RWPE2 (cell line): ENCODE data around the gene TPRA1.

ENCODE experiments used
- ATAC-seq: fragments of 200-7000 bp; cut with Tn5 transposase; 3 replicates; pipeline ENCODE4 v1.9.1; 2021; ENCODE audit warnings: low read depth
- DNase-seq: peaks from one replicate; pipeline ENCODE4 v3.0.0-alpha.2; 2020; ENCODE audit warnings: low spot score
- H3K27ac ChIP-seq: fragments of 450-650 bp; 2 replicates; pipeline ENCODE4 v1.5.1; 2017; ENCODE audit warnings: mild to moderate bottlenecking; ENCODE audit not compliant: poor library complexity, severe bottlenecking
- H3K27me3 ChIP-seq: fragments of 250-450 bp; sonication (Bioruptor Pico); 2 replicates; pipeline ENCODE4 v1.5.1; 2021; ENCODE audit warnings: mild to moderate bottlenecking, moderate library complexity; ENCODE audit not compliant: insufficient read depth, poor library complexity, severe bottlenecking
- H3K36me3 ChIP-seq: fragments of 250-450 bp; sonication (Bioruptor Pico); 2 replicates; pipeline ENCODE4 v1.5.1; 2020; ENCODE audit warnings: low read depth, mild to moderate bottlenecking, moderate library complexity
- H3K4me1 ChIP-seq: fragments of 250-450 bp; sonication (Bioruptor Pico); 2 replicates; pipeline ENCODE4 v1.5.1; 2021; ENCODE audit warnings: mild to moderate bottlenecking, moderate library complexity; ENCODE audit not compliant: insufficient read depth, poor library complexity, severe bottlenecking
- H3K4me3 ChIP-seq: fragments of 250-450 bp; sonication (Bioruptor Pico); 2 replicates; pipeline ENCODE4 v1.5.1; 2021; ENCODE audit warnings: mild to moderate bottlenecking, moderate library complexity; ENCODE audit not compliant: severe bottlenecking
- H3K9me3 ChIP-seq: fragments of 250-450 bp; sonication (Bioruptor Pico); 2 replicates; pipeline ENCODE4 v1.5.1; 2021; ENCODE audit warnings: mild to moderate bottlenecking, moderate library complexity; ENCODE audit not compliant: severe bottlenecking
- TF ChIP-seq, protein P1 (sequence below): fragments of 450-650 bp; IDR thresholded peaks from one replicate; pipeline ENCODE4 v1.5.1; 2017; ENCODE audit warnings: mild to moderate bottlenecking, moderate library complexity; ENCODE audit not compliant: poor library complexity, severe bottlenecking

TPRA1 gene

DNA sequence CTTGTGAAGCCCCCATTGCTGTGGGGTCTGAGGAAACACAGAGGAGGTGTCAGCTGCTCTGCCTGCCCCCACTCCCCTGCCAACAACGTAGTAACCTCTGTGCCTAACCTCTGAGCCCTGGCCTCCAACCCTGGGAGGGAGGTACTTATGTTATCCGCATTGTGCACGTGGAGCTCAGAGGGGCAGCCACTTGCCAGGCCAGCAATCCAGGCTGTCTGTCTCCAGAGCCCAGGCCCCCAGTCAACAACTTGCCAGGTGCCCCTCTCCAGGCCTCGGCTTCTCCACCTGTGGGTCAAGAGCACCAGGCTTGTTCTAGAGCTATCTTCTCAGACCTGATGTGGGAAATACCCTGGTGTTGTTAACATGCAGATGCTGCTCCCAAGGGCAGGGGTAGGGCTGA lies 2.7 kb downstream of the TPRA1 start:
- Histone ChIP-seq H3K36me3 (no peaks in the 10 kb centered on the region), H3K9me3 (no peaks in the 10 kb centered on the region), H3K4me3 (no peak overlapping the region), H3K4me1 (peaks cover 8% of the 10 kb centered on the region), H3K27me3 (no peaks in the 10 kb centered on the region), H3K27ac (no peak overlapping the region)
- TF ChIP-seq, protein P1, sequence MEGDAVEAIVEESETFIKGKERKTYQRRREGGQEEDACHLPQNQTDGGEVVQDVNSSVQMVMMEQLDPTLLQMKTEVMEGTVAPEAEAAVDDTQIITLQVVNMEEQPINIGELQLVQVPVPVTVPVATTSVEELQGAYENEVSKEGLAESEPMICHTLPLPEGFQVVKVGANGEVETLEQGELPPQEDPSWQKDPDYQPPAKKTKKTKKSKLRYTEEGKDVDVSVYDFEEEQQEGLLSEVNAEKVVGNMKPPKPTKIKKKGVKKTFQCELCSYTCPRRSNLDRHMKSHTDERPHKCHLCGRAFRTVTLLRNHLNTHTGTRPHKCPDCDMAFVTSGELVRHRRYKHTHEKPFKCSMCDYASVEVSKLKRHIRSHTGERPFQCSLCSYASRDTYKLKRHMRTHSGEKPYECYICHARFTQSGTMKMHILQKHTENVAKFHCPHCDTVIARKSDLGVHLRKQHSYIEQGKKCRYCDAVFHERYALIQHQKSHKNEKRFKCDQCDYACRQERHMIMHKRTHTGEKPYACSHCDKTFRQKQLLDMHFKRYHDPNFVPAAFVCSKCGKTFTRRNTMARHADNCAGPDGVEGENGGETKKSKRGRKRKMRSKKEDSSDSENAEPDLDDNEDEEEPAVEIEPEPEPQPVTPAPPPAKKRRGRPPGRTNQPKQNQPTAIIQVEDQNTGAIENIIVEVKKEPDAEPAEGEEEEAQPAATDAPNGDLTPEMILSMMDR = no peak
- DNase-seq = no peak
- ATAC-seq = no peak

DNA sequence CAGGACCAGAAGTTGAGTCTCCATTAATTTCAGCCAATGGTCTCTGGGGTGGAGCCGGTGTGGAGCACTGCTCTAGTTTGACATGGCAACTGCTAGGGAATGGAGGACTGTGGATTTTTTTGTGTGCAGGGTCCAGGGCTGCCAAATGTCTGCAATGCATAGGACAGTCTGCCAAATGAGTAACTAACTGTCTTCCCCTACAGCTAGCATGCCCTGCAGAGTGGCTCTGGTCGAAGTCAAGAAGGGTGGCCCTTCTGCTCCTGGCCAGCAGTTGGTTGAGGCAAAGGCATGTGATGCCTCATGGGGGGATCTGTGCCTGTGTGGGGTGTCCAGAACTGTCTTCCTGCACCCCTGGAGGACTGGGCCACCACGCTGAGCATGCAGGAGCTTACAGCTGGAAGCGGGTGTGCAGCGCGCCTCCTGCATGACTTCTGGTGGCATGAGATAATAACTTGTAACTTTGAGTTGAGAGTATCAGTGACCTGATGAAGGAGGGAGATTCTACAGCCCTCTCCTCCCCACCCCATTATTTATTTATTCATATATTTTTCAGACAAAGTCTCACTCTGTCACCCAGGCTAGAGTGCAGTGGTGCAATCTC lies 4.6 kb downstream of the TPRA1 start:
- DNase-seq (no peak), ATAC-seq (no peak)
- H3K4me3 ChIP-seq = no peak overlapping the region
- no peaks in the 10 kb centered on the region for H3K27me3 ChIP-seq
- H3K27ac ChIP-seq = no peak overlapping the region
- TF ChIP-seq, protein P1 = no peak
- no peaks in the 10 kb centered on the region for H3K9me3 ChIP-seq
- no peaks in the 10 kb centered on the region for H3K4me1 ChIP-seq
- peaks cover 4% of the 10 kb centered on the region; the same call in 1 of the 2 replicates for H3K36me3 ChIP-seq

DNA sequence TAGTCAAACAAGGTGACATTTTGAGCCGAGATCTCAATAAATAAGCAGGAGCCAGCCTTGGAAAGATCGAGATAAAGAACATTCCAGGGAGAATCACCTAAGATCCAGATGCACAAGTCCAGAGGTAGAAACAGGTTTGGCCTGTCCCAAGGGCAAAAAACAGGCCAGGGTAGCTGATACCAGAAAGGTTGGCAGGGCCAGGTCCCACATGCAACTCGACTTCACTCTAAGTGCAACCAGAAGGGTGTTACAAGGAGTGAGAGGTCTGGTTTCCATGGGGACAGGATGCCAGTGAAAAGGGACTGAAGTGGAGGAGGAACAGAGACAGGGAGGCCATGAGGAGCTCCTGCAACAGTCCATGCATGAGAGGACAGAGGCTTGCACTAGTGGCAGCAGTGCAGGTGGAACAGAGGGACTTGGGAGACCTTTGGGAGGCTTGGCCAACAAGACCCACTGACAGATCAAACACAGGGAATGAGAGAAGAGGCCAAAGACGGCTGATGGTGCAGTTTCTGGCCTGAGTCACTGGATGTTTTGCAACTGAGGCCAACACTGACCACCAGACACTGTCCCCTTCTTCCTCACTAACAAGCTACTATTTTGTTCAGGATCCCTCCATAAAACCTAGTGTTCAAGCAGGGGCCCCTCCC lies 5.2 kb downstream of the TPRA1 start:
- Histone ChIP-seq H3K27ac (no peak overlapping the region), H3K4me1 (no peaks in the 10 kb centered on the region), H3K9me3 (no peaks in the 10 kb centered on the region), H3K4me3 (no peak overlapping the region), H3K36me3 (peaks cover 4% of the 10 kb centered on the region; the same call in 1 of the 2 replicates), H3K27me3 (no peaks in the 10 kb centered on the region)
- TF ChIP-seq, protein P1 = no peak
- ATAC-seq (no peak), DNase-seq (no peak)

DNA sequence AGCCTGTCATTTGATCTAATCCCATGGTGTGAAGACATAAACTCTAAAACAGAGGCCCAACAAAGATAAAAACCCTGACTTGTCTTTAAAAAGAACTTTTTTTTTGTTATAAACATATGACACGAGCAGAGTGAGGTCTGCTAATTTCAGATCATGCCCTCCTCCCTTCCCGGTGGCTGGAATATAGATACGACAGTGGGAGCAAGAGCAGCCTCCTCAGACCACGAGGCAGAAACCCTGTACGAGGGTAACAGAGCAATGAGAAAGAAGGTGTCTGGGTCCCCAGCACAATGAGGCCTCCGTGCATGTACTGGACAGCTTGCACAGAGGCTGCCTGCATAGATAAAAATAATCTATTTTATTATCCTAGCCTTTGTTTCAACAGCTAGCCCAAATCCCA lies 5.8 kb downstream of the TPRA1 start:
- H3K27ac ChIP-seq = no peak overlapping the region
- TF ChIP-seq, protein P1 = no peak
- ATAC-seq (no peak), DNase-seq (no peak)
- H3K4me3 ChIP-seq = no peak overlapping the region
- H3K36me3 ChIP-seq = peaks cover 4% of the 10 kb centered on the region; the same call in 1 of the 2 replicates
- H3K4me1 ChIP-seq = no peaks in the 10 kb centered on the region
- no peaks in the 10 kb centered on the region for H3K27me3 ChIP-seq
- no peaks in the 10 kb centered on the region for H3K9me3 ChIP-seq
